Activated CD8-positive, alpha-beta T cell treated with anti-CD3 and anti-CD28 coated beads, Interleukin-2, amount 10 ng/mL, durations not matched to agents 7 days and 5 days (primary cell): ENCODE measurements around the gene GREM2. TPM values are rescaled to one million over a fixed set of nuclear protein-coding genes. Genes with fewer than 3 reads are reported as not detected.
A peak's percentile ranks its signal among the peaks of the same experiment; 100 is the strongest.

Experiments used
- ATAC-seq: fragments of 150-1000 bp; cut with Tn5 transposase; one replicate; pipeline ENCODE4 v1.10.0; 2021; ENCODE audit warnings: moderate library complexity
- CTCF ChIA-PET: fragments of 350-600 bp; sonication (Branson Sonifier 250); formaldehyde crosslinking; loops from one replicate; lab custom pipeline; 2021; ENCODE audit warnings: antibody characterized with exemption; lab: Charles Lee
- POLR2A ChIA-PET: fragments of 350-600 bp; sonication (Branson Sonifier 250); formaldehyde crosslinking; loops from one replicate; lab custom pipeline; 2021; ENCODE audit warnings: antibody characterized with exemption; lab: Charles Lee
- DNase-seq: peaks from one replicate; pipeline ENCODE4 v3.0.0-alpha.2; 2020
- H3K27ac Mint-ChIP-seq: one replicate; pipeline ENCODE4 v1.8.0; 2021; ENCODE audit warnings: mild to moderate bottlenecking, mixed read lengths
- H3K27me3 Mint-ChIP-seq: one replicate; pipeline ENCODE4 v1.8.0; 2021; ENCODE audit warnings: low read depth, mixed read lengths
- H3K36me3 Mint-ChIP-seq: one replicate; pipeline ENCODE4 v1.8.0; 2021; ENCODE audit warnings: low read depth, mixed read lengths
- H3K4me1 Mint-ChIP-seq: one replicate; pipeline ENCODE4 v1.8.0; 2021; ENCODE audit warnings: low read depth, mixed read lengths
- H3K4me3 Mint-ChIP-seq: one replicate; pipeline ENCODE4 v1.8.0; 2021; ENCODE audit warnings: mild to moderate bottlenecking, mixed read lengths
- H3K9me3 Mint-ChIP-seq: one replicate; pipeline ENCODE4 v1.8.0; 2022; ENCODE audit warnings: mixed read lengths; ENCODE audit not compliant: insufficient read depth
- total RNA-seq, 2 experiments: library from RNA; stranded (reverse); gene quantifications; one replicate each; pipeline ENCODE4 v1.2.3, GENCODE V29; 2021

Gene GREM2
- total RNA-seq, 2 experiments from 2014 or later, result not detected

DNA sequence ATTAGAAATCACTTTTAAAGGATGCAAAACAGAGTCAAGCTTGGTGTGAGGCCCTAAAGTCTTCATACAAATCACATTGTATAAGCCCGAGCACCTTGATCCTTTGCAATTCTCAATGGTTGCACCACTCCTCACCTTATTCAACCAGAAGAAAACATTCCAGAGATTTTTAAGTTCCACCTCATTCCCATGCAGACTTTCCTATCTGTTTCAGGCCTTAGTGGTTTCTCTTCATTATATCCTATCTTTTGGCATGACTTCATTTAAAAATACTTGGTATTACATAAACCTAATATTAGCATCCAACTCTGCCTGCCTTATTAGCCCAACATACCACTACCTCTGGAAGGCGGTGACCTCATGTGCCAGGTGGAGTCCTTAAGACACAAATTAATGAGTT lies 9.3 kb upstream of the GREM2 start:
- Mint-ChIP-seq H3K4me3 (no peak overlapping the region), H3K9me3 (no peaks in the 10 kb centered on the region), H3K4me1 (peaks cover 3% of the 10 kb centered on the region), H3K36me3 (no peaks in the 10 kb centered on the region), H3K27ac (no peak overlapping the region), H3K27me3 (peaks cover 2% of the 10 kb centered on the region)
- no peak for ATAC-seq
- ChIA-PET POLR2A (no interaction called here), CTCF (no interaction called here)
- no peak for DNase-seq

DNA sequence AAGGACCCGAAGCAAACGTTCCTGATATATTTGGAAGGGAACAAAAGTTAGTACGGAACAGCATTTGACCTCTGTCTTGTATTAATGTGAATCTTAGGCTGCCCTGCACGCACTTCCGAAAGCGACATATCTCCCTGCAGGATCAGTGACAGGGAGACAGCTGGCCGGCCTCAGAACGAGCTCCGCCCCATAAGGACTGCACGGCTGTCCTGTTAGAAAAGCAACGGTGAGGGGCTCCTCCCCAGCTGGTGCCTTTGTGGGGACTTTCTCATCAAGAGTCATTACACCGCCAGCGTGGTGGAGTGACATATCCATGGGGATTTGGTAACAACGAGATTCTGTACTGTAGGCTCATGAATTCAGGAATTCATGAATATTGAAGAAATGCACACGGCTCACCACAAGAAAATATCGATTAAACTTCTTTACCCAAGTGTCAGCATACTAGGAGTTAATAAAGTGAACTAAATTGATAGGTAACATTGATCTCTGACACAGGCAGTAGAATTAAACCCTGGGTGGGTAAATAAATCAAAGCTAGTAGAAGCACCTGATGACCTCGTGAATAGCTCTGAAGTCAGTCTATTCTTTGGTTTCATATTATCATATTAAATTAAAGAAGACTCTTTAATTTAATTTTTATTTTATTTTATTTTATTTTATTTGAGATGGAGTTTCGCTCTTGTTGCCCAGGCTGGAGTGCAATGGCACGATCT lies 8.1 kb upstream of the GREM2 start:
- CTCF ChIA-PET, result no interaction called here
- H3K4me3 Mint-ChIP-seq, result no peak overlapping the region
- no peak for ATAC-seq

DNA sequence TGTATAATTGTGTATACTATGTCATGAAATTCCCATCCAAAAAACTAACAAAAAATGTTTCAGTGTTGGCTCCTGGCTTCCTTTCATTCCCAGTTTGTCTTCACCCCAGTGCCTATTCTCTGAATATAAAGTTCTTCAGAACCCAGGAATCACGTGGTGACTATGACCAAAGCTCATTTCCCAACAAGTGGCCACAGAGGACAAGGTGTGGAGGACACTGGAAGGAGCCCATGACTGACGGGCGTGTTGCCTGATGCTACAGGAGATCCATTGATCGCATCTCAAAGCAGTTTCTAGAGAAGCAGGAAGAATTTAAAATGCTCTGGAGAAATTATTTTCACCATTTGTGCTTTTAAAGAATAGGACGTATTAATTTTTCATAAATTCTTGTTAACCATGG lies 7.4 kb upstream of the GREM2 start:
- DNase-seq (no peak), ATAC-seq (no peak)
- Mint-ChIP-seq H3K9me3 (no peaks in the 10 kb centered on the region), H3K27me3 (peaks cover 4% of the 10 kb centered on the region), H3K36me3 (no peaks in the 10 kb centered on the region), H3K27ac (no peak overlapping the region), H3K4me1 (peaks cover 3% of the 10 kb centered on the region), H3K4me3 (no peak overlapping the region)
- ChIA-PET POLR2A (no interaction called here), CTCF (no interaction called here)

More for the DNA sequence above, 8.1 kb upstream of the GREM2 start:
- Mint-ChIP-seq H3K27ac (no peak overlapping the region), H3K4me1 (peaks cover 3% of the 10 kb centered on the region), H3K27me3 (peaks cover 2% of the 10 kb centered on the region), H3K36me3 (no peaks in the 10 kb centered on the region), H3K9me3 (no peaks in the 10 kb centered on the region)
- DNase-seq, result no peak
- POLR2A ChIA-PET, result no interaction called here

DNA sequence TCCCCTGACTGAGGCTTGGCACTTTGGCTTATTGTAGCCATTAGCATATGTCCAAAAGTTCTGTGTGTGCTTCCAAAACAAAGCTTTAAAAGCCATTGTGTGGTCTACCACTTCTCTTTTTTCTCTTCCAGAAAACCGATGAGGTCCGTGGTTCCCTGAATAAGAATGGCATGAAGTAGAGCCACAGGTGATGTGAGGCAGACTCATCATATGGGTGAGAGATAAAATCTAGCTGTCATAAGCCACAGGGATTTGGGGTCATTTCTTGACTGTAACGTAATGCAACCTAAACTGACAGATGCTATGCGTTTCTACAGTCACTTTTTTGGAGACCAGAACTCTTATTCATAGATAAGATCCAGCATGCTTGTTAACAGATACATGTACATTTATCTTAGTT lies 7.0 kb upstream of the GREM2 start:
- Mint-ChIP-seq H3K27ac (no peak overlapping the region), H3K27me3 (peaks cover 4% of the 10 kb centered on the region), H3K4me3 (no peak overlapping the region), H3K4me1 (peaks cover 3% of the 10 kb centered on the region), H3K9me3 (no peaks in the 10 kb centered on the region), H3K36me3 (no peaks in the 10 kb centered on the region)
- ATAC-seq (no peak), DNase-seq (no peak)
- ChIA-PET POLR2A (no interaction called here), CTCF (no interaction called here)

DNA sequence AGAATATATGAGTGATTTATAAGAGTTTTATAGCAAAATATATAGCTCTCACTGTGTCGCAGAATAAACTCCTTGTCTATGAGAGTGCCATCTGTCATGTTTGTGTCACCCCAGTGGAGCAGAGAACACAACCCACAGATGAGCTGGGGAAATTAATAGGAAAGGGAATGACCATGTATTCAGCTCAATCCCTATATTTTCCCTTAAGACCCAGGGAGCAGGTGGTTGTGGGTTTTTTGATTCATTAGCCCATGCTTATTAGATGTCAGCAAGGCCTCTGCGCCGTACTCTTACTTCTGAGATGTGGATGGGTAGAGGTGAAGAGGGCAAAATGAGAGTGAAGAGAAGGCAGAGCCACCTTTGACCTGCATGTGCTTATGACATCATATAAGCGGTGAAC lies 4.1 kb upstream of the GREM2 start:
- CTCF ChIA-PET, result no interaction called here
- no peak for DNase-seq
- peaks cover 23% of the 10 kb centered on the region for H3K27me3 Mint-ChIP-seq

DNA sequence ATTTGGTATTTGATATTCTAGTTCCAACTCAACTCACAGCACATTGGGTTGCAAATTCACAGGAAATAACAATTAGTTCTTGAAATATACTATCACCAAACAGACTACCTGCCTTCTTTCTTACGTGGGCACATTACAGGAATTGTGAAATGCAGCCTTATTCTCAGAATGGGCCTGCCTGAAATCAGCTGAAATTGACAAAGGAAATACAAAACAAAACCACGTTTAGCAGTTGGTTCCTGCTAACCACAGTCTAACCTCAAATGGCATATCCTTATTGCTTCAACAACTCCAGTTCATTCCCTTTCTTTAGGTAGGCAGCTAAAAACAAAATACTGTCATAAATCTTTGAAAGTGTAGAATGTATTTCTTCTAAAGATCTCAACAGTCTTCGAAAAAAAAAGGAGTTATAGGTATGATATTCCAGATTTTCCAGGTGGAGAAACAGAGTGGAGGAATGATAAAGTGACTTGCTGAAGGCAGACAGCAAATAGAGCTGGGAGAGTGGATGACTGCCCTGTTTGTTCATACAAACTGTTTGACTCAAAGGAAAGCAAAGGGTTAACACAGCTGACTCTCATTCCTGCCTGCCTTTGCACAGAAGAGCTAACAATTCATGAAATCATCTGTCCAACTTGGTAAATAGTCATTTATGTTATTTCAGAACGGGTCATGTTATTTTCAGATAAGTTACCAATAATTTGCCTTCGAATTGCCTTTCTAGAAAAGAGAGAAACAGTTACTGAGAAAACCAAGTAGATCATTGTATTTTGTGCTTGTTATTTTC lies 1.6 kb upstream of the GREM2 start:
- peaks cover 36% of the 10 kb centered on the region for H3K27me3 Mint-ChIP-seq
- no peaks in the 10 kb centered on the region for H3K36me3 Mint-ChIP-seq
- POLR2A ChIA-PET, result no interaction called here
- no peak overlapping the region for H3K4me3 Mint-ChIP-seq
- H3K9me3 Mint-ChIP-seq, result no peaks in the 10 kb centered on the region
- H3K4me1 Mint-ChIP-seq, result peaks cover 30% of the 10 kb centered on the region
- CTCF ChIA-PET, result no interaction called here
- H3K27ac Mint-ChIP-seq, result no peak overlapping the region
- ATAC-seq (no peak), DNase-seq (peak; percentile 22)

More for the DNA sequence above, 4.1 kb upstream of the GREM2 start:
- Mint-ChIP-seq H3K36me3 (no peaks in the 10 kb centered on the region), H3K27ac (no peak overlapping the region), H3K9me3 (no peaks in the 10 kb centered on the region), H3K4me1 (peaks cover 32% of the 10 kb centered on the region), H3K4me3 (no peak overlapping the region)
- POLR2A ChIA-PET, result no interaction called here
- ATAC-seq, result no peak

DNA sequence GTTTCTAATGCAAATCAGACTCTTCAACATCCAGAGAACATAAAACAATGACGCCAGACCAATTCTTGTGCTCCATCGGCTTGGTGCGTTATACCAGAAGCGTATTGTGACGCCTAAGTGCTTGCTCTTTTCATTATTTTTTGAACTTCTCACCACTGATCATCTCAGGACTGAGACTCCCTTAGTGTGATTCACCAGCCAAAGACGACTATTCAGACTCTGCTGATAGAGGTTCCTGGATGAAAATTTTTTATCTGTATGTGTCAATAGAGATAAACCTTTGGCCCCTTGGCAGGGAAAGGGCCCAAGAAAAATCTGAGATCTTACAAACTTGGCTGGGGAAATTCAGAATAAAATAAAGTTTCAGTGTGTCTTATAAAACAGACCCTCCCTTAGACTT lies 856 bp upstream of the GREM2 start:
- Mint-ChIP-seq H3K9me3 (no peaks in the 10 kb centered on the region), H3K4me3 (no peak overlapping the region), H3K27me3 (peaks cover 36% of the 10 kb centered on the region), H3K4me1 (peaks cover 30% of the 10 kb centered on the region), H3K27ac (no peak overlapping the region), H3K36me3 (no peaks in the 10 kb centered on the region)
- DNase-seq, result no peak
- POLR2A ChIA-PET, result no interaction called here
- CTCF ChIA-PET, result no interaction called here
- ATAC-seq, result no peak

DNA sequence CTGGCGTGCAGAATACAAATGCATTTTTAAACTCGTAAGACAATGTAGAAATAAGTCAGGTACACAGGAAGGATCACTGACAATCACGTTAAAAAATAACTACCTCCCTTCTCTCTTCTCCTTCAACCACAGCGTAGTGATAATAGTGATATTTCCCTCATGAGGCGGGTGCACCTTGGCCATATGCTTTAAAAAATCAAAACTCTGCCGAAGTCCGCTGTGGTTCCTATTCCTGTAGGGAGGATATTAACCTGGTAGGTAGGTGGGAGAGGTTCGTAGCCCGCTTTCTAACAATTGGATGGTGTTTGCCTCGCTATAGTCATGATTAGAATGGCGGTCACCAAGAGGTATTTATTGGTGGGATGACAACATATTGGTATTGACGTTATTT lies 732 bp downstream of the GREM2 start:
- peaks cover 30% of the 10 kb centered on the region for H3K4me1 Mint-ChIP-seq
- peaks cover 36% of the 10 kb centered on the region for H3K27me3 Mint-ChIP-seq
- no peak for DNase-seq
- H3K36me3 Mint-ChIP-seq, result no peaks in the 10 kb centered on the region
- H3K9me3 Mint-ChIP-seq, result no peaks in the 10 kb centered on the region
- ATAC-seq, result no peak
- CTCF ChIA-PET, result no interaction called here
- peak overlapping the region; percentile 82 for H3K4me3 Mint-ChIP-seq
- no peak overlapping the region for H3K27ac Mint-ChIP-seq
- POLR2A ChIA-PET, result no interaction called here

DNA sequence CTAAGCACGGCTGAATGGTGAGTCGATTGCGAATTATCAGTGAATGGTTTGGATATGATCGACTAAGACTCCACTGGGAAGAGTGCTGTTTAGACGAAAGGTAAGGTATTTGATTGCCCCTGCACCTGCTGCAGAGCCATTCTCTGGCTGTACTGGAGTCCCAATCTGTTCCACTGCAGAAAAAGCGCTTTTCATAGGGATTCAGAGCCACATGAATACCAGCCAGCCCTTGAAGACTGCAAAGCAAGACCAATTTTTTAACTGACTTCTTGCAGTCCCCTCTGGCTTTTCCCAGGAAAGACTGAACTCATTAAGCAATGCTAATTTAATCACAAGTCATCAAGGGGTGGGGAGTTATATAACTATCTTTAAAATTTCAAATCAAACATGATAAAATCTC lies 1.3 kb downstream of the GREM2 start:
- peaks cover 36% of the 10 kb centered on the region for H3K27me3 Mint-ChIP-seq
- POLR2A ChIA-PET, result no interaction called here
- H3K9me3 Mint-ChIP-seq, result no peaks in the 10 kb centered on the region
- ATAC-seq (no peak), DNase-seq (no peak)
- H3K4me3 Mint-ChIP-seq, result no peak overlapping the region
- no peaks in the 10 kb centered on the region for H3K36me3 Mint-ChIP-seq
- H3K27ac Mint-ChIP-seq, result no peak overlapping the region
- CTCF ChIA-PET, result no interaction called here
- H3K4me1 Mint-ChIP-seq, result peaks cover 30% of the 10 kb centered on the region

DNA sequence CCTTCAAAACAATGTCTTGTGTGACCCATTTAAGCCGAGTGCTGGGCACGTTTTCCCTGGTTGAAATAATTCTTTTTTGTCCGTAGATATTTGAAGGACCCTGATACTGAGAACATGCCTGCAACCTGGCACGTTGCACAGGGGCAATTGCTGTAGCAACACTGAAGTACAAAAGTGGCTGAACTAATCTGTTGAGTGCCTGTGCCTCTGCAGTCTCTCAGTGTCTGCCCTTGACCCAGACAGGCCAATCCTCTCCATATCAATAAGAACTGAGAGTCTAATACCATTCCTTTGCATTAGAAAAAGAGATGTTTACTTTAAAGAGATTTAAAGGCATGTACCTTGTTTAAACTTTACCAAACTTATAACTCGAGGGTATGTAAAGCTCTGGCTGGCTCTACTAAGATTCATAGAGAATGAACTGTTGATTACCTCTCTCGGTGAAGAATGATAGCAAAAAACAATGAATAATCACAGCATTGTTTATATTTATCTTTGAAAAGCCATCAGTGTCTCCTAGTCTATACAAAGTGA lies 2.4 kb downstream of the GREM2 start:
- Mint-ChIP-seq H3K4me1 (peaks cover 30% of the 10 kb centered on the region), H3K4me3 (no peak overlapping the region), H3K27me3 (peaks cover 35% of the 10 kb centered on the region), H3K9me3 (no peaks in the 10 kb centered on the region), H3K27ac (no peak overlapping the region), H3K36me3 (no peaks in the 10 kb centered on the region)
- ChIA-PET POLR2A (no interaction called here), CTCF (no interaction called here)
- no peak for DNase-seq
- no peak for ATAC-seq

DNA sequence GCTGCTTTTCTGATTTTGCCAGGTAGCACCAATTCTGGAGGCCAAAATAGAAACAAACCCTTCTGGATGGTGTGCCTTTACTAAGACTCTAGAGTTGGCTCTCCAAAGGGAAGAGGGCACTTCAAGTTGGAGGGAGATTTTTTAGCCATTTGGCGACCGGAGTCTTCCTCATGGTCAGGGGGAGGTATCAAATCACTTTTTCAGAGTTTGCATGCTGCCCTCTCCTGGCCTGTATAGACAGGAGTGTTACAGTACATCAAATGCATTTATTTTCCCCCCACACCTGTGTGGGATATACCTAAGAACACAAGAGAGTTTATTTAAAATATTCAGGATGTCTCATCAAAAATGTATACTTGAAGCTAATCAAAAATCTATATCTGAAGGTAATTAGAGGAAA lies 3.2 kb downstream of the GREM2 start:
- Mint-ChIP-seq H3K4me1 (peaks cover 27% of the 10 kb centered on the region), H3K36me3 (no peaks in the 10 kb centered on the region), H3K27ac (no peak overlapping the region), H3K27me3 (peaks cover 32% of the 10 kb centered on the region), H3K9me3 (no peaks in the 10 kb centered on the region), H3K4me3 (no peak overlapping the region)
- no peak for ATAC-seq
- ChIA-PET POLR2A (no interaction called here), CTCF (interaction anchor here (0.5 to 1.0 kb wide), 2 partner anchors 75 to 153 kb away, joined by 3 to 4 read pairs; no protein-coding TSS in a partner anchor)
- no peak for DNase-seq

DNA sequence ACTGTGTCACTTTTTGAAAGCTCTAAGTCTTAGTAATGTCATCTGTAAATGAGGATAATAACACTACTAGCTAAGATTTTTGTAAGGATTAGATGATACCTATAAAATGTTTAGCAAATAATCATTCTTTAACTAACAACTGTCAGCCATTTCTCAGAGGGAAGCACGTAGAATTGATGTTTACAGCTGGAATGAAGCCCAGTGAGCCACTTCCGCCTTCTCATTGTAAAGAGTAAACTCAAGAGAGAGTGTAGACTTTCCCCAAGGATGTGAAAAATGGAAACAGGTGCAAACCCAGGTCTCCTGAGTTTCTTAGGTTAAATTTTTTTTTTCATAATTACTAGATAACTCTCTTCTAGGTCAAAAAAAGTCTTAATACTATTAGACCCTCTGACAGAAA lies 4.9 kb downstream of the GREM2 start:
- Mint-ChIP-seq H3K27me3 (peaks cover 24% of the 10 kb centered on the region), H3K36me3 (no peaks in the 10 kb centered on the region), H3K27ac (no peak overlapping the region), H3K4me1 (peaks cover 10% of the 10 kb centered on the region), H3K4me3 (no peak overlapping the region), H3K9me3 (no peaks in the 10 kb centered on the region)
- CTCF ChIA-PET, result no interaction called here
- DNase-seq, result no peak
- ATAC-seq, result no peak
- POLR2A ChIA-PET, result no interaction called here
